Activated naive CD8-positive, alpha-beta T cell treated with anti-CD3 and anti-CD28 coated beads for 36 hours (primary cell): ENCODE results near the gene ENC1. TPM values are rescaled to one million over a fixed set of nuclear protein-coding genes. Genes with fewer than 3 reads are reported as not detected.

Experiments
- DNase-seq: peaks from one replicate; pipeline ENCODE4 v3.0.0; 2021
- H3K27ac Mint-ChIP-seq: one replicate; pipeline ENCODE4 v1.8.0; 2022; ENCODE audit warnings: mild to moderate bottlenecking, moderate library complexity, mixed read lengths
- H3K27me3 Mint-ChIP-seq: one replicate; pipeline ENCODE4 v1.8.0; 2022; ENCODE audit warnings: mild to moderate bottlenecking, mixed read lengths
- H3K36me3 Mint-ChIP-seq: one replicate; pipeline ENCODE4 v1.8.0; 2021; ENCODE audit warnings: mild to moderate bottlenecking, mixed read lengths
- H3K4me1 Mint-ChIP-seq: one replicate; pipeline ENCODE4 v1.8.0; 2021; ENCODE audit warnings: mixed read lengths
- H3K4me3 Mint-ChIP-seq: one replicate; pipeline ENCODE4 v1.8.0; 2022; ENCODE audit warnings: mild to moderate bottlenecking, moderate library complexity, mixed read lengths
- H3K9me3 Mint-ChIP-seq: one replicate; pipeline ENCODE4 v1.8.0; 2022; ENCODE audit warnings: mixed read lengths
- total RNA-seq, 2 experiments: library from RNA; stranded (reverse); gene quantifications; one replicate each; pipeline ENCODE4 v1.2.3, GENCODE V29; 2021

ENC1 gene
- total RNA-seq, 2 experiments from 2014 or later: 0.52 to 0.60 TPM

DNA sequence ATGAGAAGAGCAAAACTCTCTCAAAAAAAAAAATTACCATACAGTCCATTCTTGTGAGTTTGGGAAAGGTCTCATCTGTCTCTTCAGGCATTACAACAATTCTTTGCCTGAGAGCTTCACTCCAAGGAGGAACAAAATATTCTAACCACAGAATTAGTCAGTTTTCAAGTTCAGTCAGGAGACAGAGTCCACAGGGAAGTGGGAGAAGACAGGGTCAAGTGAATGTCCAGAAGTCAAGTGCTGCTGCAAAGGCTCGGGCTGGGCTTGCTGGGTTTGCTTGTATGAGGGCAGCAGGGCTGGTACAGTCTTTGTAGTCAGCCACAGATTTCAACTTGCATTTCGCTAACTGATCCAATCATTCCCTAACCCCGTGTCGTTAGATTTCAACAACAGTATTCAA, 26.9 kb upstream of the ENC1 start:
- H3K36me3 Mint-ChIP-seq: peaks cover 1% of the 10 kb centered on the region
- no peaks in the 10 kb centered on the region for H3K4me1 Mint-ChIP-seq
- no peak overlapping the region for H3K27ac Mint-ChIP-seq
- no peak for DNase-seq
- no peak overlapping the region for H3K4me3 Mint-ChIP-seq
- peaks cover 10% of the 10 kb centered on the region for H3K27me3 Mint-ChIP-seq
- peaks cover 4% of the 10 kb centered on the region for H3K9me3 Mint-ChIP-seq

DNA sequence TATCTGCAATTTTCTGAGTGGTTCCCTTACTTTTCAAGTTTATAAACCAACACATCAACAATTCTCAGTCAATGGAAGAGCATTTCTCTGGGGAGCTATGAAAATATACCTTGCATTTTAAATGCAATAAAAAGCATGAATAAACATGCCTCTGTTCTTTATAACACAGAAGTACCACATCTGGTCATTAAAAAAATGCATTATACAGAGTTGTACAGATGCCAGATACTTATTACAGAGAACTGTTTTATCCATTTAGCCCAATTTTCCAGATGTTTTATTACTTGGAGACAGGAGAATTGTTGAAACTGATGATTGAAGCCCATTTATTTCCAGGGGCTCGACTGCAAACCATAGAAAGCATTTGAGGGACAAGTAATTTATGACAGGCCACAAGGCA, 25.3 kb upstream of the ENC1 start:
- H3K4me3 Mint-ChIP-seq: no peak overlapping the region
- DNase-seq: no peak
- H3K27me3 Mint-ChIP-seq: peaks cover 14% of the 10 kb centered on the region
- H3K4me1 Mint-ChIP-seq: no peaks in the 10 kb centered on the region
- H3K27ac Mint-ChIP-seq: no peak overlapping the region
- H3K36me3 Mint-ChIP-seq: peaks cover 1% of the 10 kb centered on the region
- H3K9me3 Mint-ChIP-seq: peaks cover 4% of the 10 kb centered on the region

DNA sequence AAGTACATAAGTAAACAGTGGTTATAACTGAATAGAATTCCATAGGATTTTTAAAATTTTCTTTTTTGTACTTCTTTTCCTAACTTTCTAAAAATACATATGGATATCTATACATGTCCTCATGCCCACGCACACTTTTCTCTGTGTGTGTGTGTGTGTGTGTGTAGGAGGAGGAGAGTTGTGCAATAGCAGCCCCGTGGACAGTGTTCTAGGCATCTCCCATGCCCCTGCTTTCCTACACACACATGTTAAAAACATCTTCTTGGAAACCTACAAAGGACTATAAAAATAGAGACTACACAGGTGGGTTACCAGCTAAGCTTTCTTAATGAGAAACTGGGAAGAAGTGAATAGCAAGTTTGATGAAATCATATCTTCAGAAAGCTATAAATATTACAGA, 24.7 kb upstream of the ENC1 start:
- H3K4me3 Mint-ChIP-seq: no peak overlapping the region
- peaks cover 1% of the 10 kb centered on the region for H3K36me3 Mint-ChIP-seq
- peaks cover 4% of the 10 kb centered on the region for H3K9me3 Mint-ChIP-seq
- no peaks in the 10 kb centered on the region for H3K4me1 Mint-ChIP-seq
- H3K27me3 Mint-ChIP-seq: peaks cover 18% of the 10 kb centered on the region
- no peak overlapping the region for H3K27ac Mint-ChIP-seq
- DNase-seq: no peak

GRCh38 chr5:74664551-74664950, 24.0 kb upstream of the ENC1 start:
- Mint-ChIP-seq H3K4me1 (no peaks in the 10 kb centered on the region), H3K9me3 (no peaks in the 10 kb centered on the region), H3K27ac (no peak overlapping the region), H3K36me3 (no peaks in the 10 kb centered on the region), H3K4me3 (no peak overlapping the region), H3K27me3 (peaks cover 18% of the 10 kb centered on the region)
- no peak for DNase-seq

DNA sequence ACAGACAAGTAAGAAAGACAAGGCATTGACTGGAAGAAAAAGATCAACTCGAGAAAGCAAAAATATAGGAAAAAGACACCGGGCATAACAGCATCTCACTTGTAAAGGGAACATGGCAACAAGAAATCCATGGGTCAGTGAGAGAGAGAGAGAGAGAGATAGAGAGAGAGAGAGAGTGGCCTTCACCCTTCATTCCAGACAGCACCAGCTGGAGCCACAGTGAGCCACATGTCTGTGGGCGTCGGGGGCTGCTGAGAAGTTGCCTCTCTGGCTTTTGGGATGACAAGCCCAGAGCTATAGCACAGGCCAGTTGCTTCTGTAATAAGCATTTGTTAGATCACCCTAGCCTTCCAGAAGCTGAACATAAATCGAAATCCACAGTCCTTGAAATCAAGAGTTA, 20.3 kb upstream of the ENC1 start:
- Mint-ChIP-seq H3K4me1 (no peaks in the 10 kb centered on the region), H3K4me3 (no peak overlapping the region), H3K36me3 (no peaks in the 10 kb centered on the region), H3K27me3 (peaks cover 18% of the 10 kb centered on the region), H3K27ac (no peak overlapping the region), H3K9me3 (no peaks in the 10 kb centered on the region)
- no peak for DNase-seq

DNA sequence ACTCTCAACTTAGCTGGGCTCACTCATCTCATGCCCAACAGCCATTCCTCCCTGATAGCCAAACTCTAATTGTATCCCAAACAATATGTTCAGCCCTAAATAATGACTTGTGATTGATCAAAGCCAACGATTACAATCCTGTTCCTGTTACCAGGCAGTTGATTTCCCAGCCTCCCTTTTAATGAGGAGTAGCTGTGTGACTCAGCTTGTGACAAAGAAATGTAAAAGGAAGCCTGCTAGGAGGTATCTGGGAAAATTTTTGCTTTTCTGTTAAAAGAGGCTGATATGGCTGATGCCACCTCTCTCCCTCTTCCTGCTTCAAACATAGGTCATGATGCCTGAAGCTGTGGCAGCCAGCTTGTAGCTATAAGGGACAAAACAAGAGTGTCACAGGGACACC, 19.6 kb upstream of the ENC1 start:
- Mint-ChIP-seq H3K27me3 (peaks cover 18% of the 10 kb centered on the region), H3K9me3 (no peaks in the 10 kb centered on the region), H3K4me3 (no peak overlapping the region), H3K27ac (no peak overlapping the region), H3K4me1 (no peaks in the 10 kb centered on the region), H3K36me3 (no peaks in the 10 kb centered on the region)
- DNase-seq: no peak

- H3K4me3 Mint-ChIP-seq: no peak overlapping the region
- no peak for DNase-seq
- no peaks in the 10 kb centered on the region for H3K9me3 Mint-ChIP-seq
- no peaks in the 10 kb centered on the region for H3K4me1 Mint-ChIP-seq
- H3K27me3 Mint-ChIP-seq: peaks cover 18% of the 10 kb centered on the region
- no peak overlapping the region for H3K27ac Mint-ChIP-seq
- H3K36me3 Mint-ChIP-seq: no peaks in the 10 kb centered on the region
Measured at GRCh38 chr5:74659172-74659571, 18.6 kb upstream of the ENC1 start.

DNA sequence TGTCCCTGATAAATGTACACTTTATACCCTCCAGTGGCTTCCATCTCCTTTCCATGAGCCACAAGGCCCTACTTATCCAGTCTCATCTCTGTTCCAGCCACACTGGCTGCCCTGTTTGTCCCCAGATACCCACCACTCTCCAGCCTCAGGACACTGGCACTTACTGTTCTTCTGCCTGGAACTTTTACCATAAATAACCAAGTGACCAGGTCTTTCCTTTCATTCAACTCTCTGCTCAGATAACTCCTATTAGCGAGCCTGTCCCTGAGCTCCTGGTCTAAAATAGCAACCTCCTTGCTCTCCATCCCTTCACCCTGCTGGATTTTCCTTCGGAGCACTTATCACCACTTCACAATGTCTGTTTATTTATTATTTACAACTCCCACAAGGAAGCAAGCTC, 16.6 kb upstream of the ENC1 start:
- Mint-ChIP-seq H3K9me3 (no peaks in the 10 kb centered on the region), H3K36me3 (no peaks in the 10 kb centered on the region), H3K4me1 (no peaks in the 10 kb centered on the region), H3K27ac (no peak overlapping the region), H3K4me3 (no peak overlapping the region), H3K27me3 (peaks cover 10% of the 10 kb centered on the region)
- no peak for DNase-seq

GRCh38 chr5:74655716-74656115, 15.2 kb upstream of the ENC1 start:
- H3K9me3 Mint-ChIP-seq: no peaks in the 10 kb centered on the region
- H3K36me3 Mint-ChIP-seq: no peaks in the 10 kb centered on the region
- peaks cover 3% of the 10 kb centered on the region for H3K27me3 Mint-ChIP-seq
- no peak overlapping the region for H3K4me3 Mint-ChIP-seq
- H3K4me1 Mint-ChIP-seq: no peaks in the 10 kb centered on the region
- DNase-seq: no peak
- no peak overlapping the region for H3K27ac Mint-ChIP-seq

GRCh38 chr5:74655206-74655605, 14.7 kb upstream of the ENC1 start:
- Mint-ChIP-seq H3K4me1 (no peaks in the 10 kb centered on the region), H3K36me3 (no peaks in the 10 kb centered on the region), H3K27ac (no peak overlapping the region), H3K4me3 (no peak overlapping the region), H3K9me3 (no peaks in the 10 kb centered on the region), H3K27me3 (peaks cover 4% of the 10 kb centered on the region)
- DNase-seq: no peak

DNA sequence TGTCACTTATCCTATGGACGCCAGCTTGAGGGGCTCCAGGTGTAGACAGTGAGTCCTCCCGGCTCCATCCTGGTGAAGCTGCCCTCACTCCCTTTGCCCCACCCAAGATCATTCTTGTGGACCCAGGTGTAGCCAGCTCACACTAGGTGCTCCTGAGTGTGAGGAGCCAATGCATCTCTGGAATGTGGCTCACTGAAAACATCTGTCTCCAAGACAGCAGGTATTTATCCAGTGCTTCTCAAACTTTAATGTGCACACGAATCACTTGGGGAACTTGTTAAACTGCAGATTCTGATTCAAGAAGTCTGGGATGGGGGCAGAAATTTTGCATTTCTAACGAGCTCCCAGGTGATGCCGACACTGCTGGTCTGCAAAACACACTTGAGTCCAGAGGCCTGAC, 13.5 kb upstream of the ENC1 start:
- H3K4me3 Mint-ChIP-seq: no peak overlapping the region
- no peaks in the 10 kb centered on the region for H3K36me3 Mint-ChIP-seq
- H3K9me3 Mint-ChIP-seq: no peaks in the 10 kb centered on the region
- peaks cover 4% of the 10 kb centered on the region for H3K27me3 Mint-ChIP-seq
- no peak overlapping the region for H3K27ac Mint-ChIP-seq
- no peaks in the 10 kb centered on the region for H3K4me1 Mint-ChIP-seq
- no peak for DNase-seq

GRCh38 chr5:74652576-74652975, 12.0 kb upstream of the ENC1 start:
- peaks cover 10% of the 10 kb centered on the region for H3K27me3 Mint-ChIP-seq
- DNase-seq: no peak
- no peak overlapping the region for H3K4me3 Mint-ChIP-seq
- peaks cover 4% of the 10 kb centered on the region for H3K4me1 Mint-ChIP-seq
- no peaks in the 10 kb centered on the region for H3K36me3 Mint-ChIP-seq
- H3K27ac Mint-ChIP-seq: no peak overlapping the region
- H3K9me3 Mint-ChIP-seq: no peaks in the 10 kb centered on the region

DNA sequence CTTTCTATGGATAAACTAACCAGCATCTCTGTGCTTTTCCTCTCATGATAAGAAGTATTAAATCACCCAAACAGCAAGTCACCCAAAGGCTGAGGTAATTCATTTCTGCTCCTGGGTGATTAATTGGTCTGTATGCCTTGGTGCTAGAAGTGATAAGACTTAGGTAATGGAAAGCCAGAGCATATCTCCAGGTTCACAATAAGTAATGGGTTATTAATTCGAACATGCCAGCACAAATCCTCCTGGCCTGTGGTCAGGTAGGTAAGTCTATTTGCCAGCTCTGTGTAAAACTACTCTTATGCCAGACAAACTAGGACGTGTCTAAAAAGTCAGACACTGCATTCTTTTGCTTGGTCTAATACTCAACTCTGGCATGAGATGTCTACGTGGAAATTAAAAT, 11.2 kb upstream of the ENC1 start:
- Mint-ChIP-seq H3K4me3 (no peak overlapping the region), H3K27ac (no peak overlapping the region), H3K36me3 (no peaks in the 10 kb centered on the region), H3K27me3 (peaks cover 10% of the 10 kb centered on the region), H3K4me1 (peaks cover 4% of the 10 kb centered on the region), H3K9me3 (no peaks in the 10 kb centered on the region)
- DNase-seq: no peak

DNA sequence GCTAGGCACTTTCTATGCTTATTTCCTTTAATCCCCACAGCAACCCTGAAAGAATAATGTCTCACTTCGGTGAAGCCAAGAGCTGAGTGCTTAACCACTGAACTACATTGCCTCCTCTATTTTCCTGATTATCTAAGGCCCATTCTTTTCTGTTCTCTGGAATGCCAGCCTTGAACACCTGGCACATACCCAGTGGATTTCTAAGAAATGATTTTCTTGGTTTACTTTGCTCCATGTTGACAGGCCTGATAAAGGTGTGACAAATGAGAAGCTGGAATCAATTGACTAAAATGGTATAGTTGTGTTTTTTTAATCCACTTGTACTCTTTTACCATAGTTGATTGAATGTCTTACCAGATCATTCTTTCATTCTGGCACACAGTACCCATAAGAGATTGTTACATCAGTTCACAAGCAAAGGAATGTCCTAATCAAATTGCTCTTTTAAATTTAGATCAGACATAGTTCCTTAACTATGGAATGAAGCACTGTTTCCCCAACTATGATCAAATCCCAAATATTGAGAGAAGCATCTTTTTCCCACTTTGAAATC, 9.0 kb upstream of the ENC1 start:
- peaks cover 10% of the 10 kb centered on the region for H3K27me3 Mint-ChIP-seq
- H3K27ac Mint-ChIP-seq: no peak overlapping the region
- H3K9me3 Mint-ChIP-seq: no peaks in the 10 kb centered on the region
- no peak for DNase-seq
- H3K4me3 Mint-ChIP-seq: no peak overlapping the region
- H3K36me3 Mint-ChIP-seq: no peaks in the 10 kb centered on the region
- H3K4me1 Mint-ChIP-seq: peaks cover 4% of the 10 kb centered on the region

DNA sequence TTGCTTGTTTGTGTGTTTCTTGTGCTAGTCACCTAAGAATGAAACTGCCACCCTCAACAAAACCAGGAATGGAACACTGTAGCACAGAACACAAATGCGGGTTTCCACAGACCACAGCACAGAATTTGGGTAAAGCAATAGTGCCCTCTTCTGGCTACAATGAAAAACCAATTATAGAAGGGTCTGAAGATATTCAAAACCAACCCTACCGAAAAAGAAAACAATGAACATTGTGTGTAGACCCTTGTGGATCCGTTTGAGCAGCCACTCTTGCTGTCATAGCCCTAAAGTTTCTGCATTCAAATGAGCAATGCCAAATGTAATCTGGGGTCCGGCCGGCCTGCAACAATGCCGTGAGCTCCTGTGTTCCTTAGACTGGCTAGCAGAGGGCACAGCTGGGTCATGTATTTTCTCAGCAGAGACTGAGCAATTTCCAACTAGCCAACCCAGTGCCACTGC, 8.3 kb upstream of the ENC1 start:
- Mint-ChIP-seq H3K9me3 (no peaks in the 10 kb centered on the region), H3K36me3 (no peaks in the 10 kb centered on the region), H3K27ac (no peak overlapping the region), H3K4me1 (peaks cover 4% of the 10 kb centered on the region), H3K27me3 (peaks cover 15% of the 10 kb centered on the region), H3K4me3 (no peak overlapping the region)
- DNase-seq: peak; percentile 16

DNA sequence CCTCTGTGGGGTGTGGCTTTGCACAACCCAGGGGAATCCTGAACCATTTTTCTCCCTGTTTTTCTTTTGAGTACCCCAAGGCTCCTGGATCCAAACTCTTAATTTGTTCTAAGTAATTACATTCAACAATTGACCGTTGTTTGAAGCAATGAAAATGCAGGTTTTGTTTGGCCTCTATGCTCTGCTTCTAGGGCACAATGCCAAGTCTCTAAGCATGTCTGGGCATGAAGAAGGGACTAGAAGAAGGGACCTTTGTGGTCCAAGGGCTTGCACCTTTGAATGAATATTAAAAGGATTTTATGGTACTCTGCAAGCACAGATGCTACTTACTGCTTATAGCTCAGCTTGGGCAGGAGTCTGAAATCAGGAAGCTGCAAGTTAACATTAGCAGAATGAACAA, 6.6 kb upstream of the ENC1 start:
- Mint-ChIP-seq H3K9me3 (no peaks in the 10 kb centered on the region), H3K27ac (no peak overlapping the region), H3K4me3 (no peak overlapping the region), H3K27me3 (peaks cover 23% of the 10 kb centered on the region), H3K4me1 (peaks cover 4% of the 10 kb centered on the region), H3K36me3 (no peaks in the 10 kb centered on the region)
- no peak for DNase-seq
